Heart left ventricle (tissue), 16 donors: ENCODE data around the gene KPNB1. TPM values are rescaled to one million over a fixed set of nuclear protein-coding genes. Genes with fewer than 3 reads are reported as not detected.
A peak's percentile ranks its signal among the peaks of the same experiment; 100 is the strongest.

Source experiments
- ATAC-seq, 4 donors: fragments of 200-7000 bp; cut with Tn5 transposase; one replicate each; pipeline ENCODE4 v1.9.1; 2020 to 2022; ENCODE audit warnings: moderate library complexity in 4 of 4, mild to moderate bottlenecking in 3 of 4, moderate number of reproducible peaks in 1 of 4
- DNase-seq, 5 donors: peaks; one replicate each; pipeline ENCODE4 v3.0.0-alpha.2; 2020
- H3K27ac ChIP-seq, 12 donors: fragments of 200-600 bp; sonication (generic) in 4 of 12; one replicate each; pipeline versions ENCODE4 v1.5.0 to v1.8.0; 2016 to 2022; ENCODE audit warnings: mild to moderate bottlenecking in 2 of 12
- H3K27me3 ChIP-seq, 9 donors: fragments of 200-600 bp; sonication (generic) in 2 of 9; one replicate each; pipeline versions ENCODE4 v1.5.1 to v1.8.0; 2016 to 2022; ENCODE audit warnings: mild to moderate bottlenecking in 3 of 9
- H3K36me3 ChIP-seq, 9 donors: fragments of 200-600 bp; sonication (generic) in 2 of 9; one replicate each; pipeline versions ENCODE4 v1.5.0 to v1.8.0; 2018 to 2022; ENCODE audit warnings: mild to moderate bottlenecking in 2 of 9
- H3K4me1 ChIP-seq, 12 donors: fragments of 200-600 bp; sonication (generic) in 4 of 12; one replicate each; pipeline versions ENCODE4 v1.5.0 to v1.8.0; 2016 to 2022; ENCODE audit warnings: mild to moderate bottlenecking in 3 of 12
- H3K4me3 ChIP-seq, 12 donors: fragments of 200-600 bp; sonication (generic) in 4 of 12; one replicate each; pipeline versions ENCODE4 v1.5.0 to v1.8.0; 2017 to 2022; ENCODE audit warnings: mild to moderate bottlenecking in 9 of 12, moderate library complexity in 4 of 12
- H3K9me3 ChIP-seq, 12 donors: fragments of 200-600 bp; sonication (generic) in 4 of 12; one replicate each; pipeline versions ENCODE4 v1.5.0 to v1.8.0; 2016 to 2022; ENCODE audit warnings: mild to moderate bottlenecking in 1 of 12
- CTCF ChIP-seq, 12 donors: fragments of 200-600 bp; sonication (generic) in 4 of 12; IDR thresholded peaks; one replicate each; pipeline versions ENCODE4 v1.5.0 to v1.8.0; 2018 to 2022; ENCODE audit warnings: antibody characterized with exemption in 12 of 12, mild to moderate bottlenecking in 5 of 12
- POLR2A ChIP-seq, 2 donors: fragments of 450-650 bp; IDR thresholded peaks; one replicate each; pipeline ENCODE4 v1.6.1; 2017; ENCODE audit warnings: antibody characterized with exemption in 2 of 2, mild to moderate bottlenecking in 2 of 2, moderate library complexity in 2 of 2
- WGBS, 4 donors: extraction: QIAGEN DNeasy Blood & Tissue Kit in 2 of 4; methylation state at CpG; one replicate each; pipeline versions ENCODE4 v1.1.5 to v1.1.7; 2013 to 2018; 5-methylcytosine and 5-hydroxymethylcytosine counted together
- intact Hi-C, 10 donors: fragments of 100-400 bp; cut with DNase I; formaldehyde crosslinking; loops; one replicate each; pipeline versions ENCODE4 v1.11.1 to v1.14.2; 2022
- long read RNA-seq, 3 donors: library from polyadenylated mRNA; unstranded; transcript quantifications; one replicate each; pipeline ENCODE4 v2.0.0, GENCODE V29; 2020 to 2021
- polyA plus RNA-seq, 2 donors: library from polyadenylated mRNA; stranded (reverse); fragments of 200-250 nt; gene quantifications; one replicate each; pipeline ENCODE4 v1.2.3, GENCODE V29; 2013
- total RNA-seq, 9 donors: library from RNA; depleted of rRNA in 2 of 9; stranded (reverse); fragments of >200 nt in 2 of 9; fragmentation: NEBNext Ultra II Directional in 3 of 9; extraction: Animal tissue kit (Norgen Biotek cat#: 25700) in 3 of 9; gene quantifications; one replicate each; pipeline versions ENCODE4 v1.1.0 to v1.2.4, GENCODE V29; 2016 to 2023
- donor health status: ischemic (EF 13 %, LVEDD 7.1; RV severe dilation, severe dysfunction).
- donor health status: healthy with polysubstance abuse.
- donor health status: DM: no; HTN: yes; CAD: no.
- donor health status: DM: no; HTN: no; CAD: no.
- donor health status: ischemic (EF 25% LVEDD 6.9; RV normal size, moderate dysfunction).
- donor health status: ischemic (EF 25% LVEDD 5.7; RV mildly dilated, moderate dysfunction).
- donor health status: healthy.
- donor health status: DM: yes; HTN: yes; CAD: no.
- donor health status: ischemic (EF 35%, LVEDD 5.7; RV mildly dilated, moderate dysfunction).
- donor health status: nonischemic (EF 11% LVEDD 7.7; RV severe dilation, severe dysfunction).
- donor health status: DM: yes; HTN: yes; CAD: no.
- donor health status: PGD.
- donor health status: ischemic (EF 29% LVEDD 5.4; RV normal size, mild dysfunction).
- donor health status: nonischemic (EF 23%, LVEDD 6.1; RV moderate dilation, normal function).

Gene KPNB1
- total RNA-seq (100 to 1,000 TPM; 118 to 236 (median 192) TPM), polyA plus RNA-seq (100 to 1,000 TPM in 1 of 2 donors, 10 to 100 TPM in 1; 30.7 to 136 TPM)
- long read RNA-seq, donor 1, full-length matches to known transcripts: 47 of 79 reads
- long read RNA-seq, donor 1, partial matches to known transcripts: 25 of 79 reads
- long read RNA-seq, donor 1, other reads (novel, unspliced or antisense): 7 of 79 reads
- long read RNA-seq, donor 2, full-length matches to known transcripts: 15 of 54 reads
- long read RNA-seq, donor 2, partial matches to known transcripts: 31 of 54 reads
- long read RNA-seq, donor 2, other reads (novel, unspliced or antisense): 8 of 54 reads
- long read RNA-seq, donor 3, full-length matches to known transcripts: 63 of 97 reads
- long read RNA-seq, donor 3, partial matches to known transcripts: 17 of 97 reads
- long read RNA-seq, donor 3, other reads (novel, unspliced or antisense): 17 of 97 reads

- WGBS, 4 donors: 1% methylated on average over 58 to 74 of the region's 74 CpGs
- Histone ChIP-seq H3K36me3 (peaks cover 0 to 32% (median 28%) of the 10 kb centered on the region in 9 donors), H3K27me3 (no peaks in the 10 kb centered on the region), H3K9me3 (no peaks in the 10 kb centered on the region), H3K27ac (peak within 1 kb of the TSS; percentile 88 to 98 (median 93)), H3K4me1 (peaks cover 0 to 68% (median 26%) of the 10 kb centered on the region in 12 donors), H3K4me3 (peak within 1 kb of the TSS; percentile 67 to 97 (median 86))
- ATAC-seq (peak; percentile 90 to 95 (median 93)), DNase-seq (peak; percentile 99 to 100 (median 100))
- TF ChIP-seq CTCF (IDR thresholded peaks at IDR 0.05) (no peak), POLR2A (IDR thresholded peaks at IDR 0.05) (peak in 1 of 2 donors; percentile 60)
- intact Hi-C loops: no loop called here
Measured at GRCh38 chr17:47649153-47649971, at the start of gene KPNB1. TSS of gene KPNB1 (plus strand) at chr17:47649919. CDS start at chr17:47650245, 326 bp downstream.

DNA sequence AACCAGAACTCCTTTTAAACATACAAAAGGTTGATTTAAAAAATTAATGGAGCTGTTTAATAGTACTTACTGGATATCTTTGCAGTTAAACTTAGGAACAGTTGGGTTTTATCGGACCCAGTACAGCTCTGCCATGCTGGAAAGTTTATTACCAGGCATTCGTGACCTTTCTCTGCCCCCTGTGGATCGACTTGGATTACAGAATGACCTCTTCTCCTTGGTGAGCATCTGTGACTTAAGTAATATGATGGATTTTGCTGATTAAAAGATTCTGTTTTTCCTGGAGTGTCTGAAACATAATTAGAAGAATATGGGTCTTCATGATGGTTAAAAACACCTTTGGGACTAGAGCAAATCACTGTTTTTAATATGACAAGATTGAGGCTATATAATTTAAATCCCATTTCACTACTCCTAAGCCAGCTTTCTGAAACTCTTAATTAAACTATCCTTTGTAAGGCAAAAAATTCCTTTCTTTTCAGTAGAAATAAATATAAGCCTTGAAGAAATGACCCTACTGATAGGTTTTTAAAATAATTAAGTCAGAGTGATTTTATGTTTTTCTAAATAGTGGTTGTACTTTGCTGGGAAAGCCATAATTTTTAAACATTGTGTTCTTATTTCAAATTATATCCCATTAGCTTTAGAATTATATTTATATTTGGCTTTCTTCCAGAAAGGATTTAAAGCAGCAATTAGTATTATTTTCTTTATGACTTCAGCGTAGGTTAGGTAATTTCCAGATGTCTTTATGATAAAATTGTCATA lies 45.7 kb upstream of the KPNB1 start:
- ATAC-seq: peak in 2 of 4 donors; percentile 17 to 34
- 35 to 52% (median 46%) methylated on average over 4 of the region's 4 CpGs for WGBS, 4 donors
- Histone ChIP-seq H3K27me3 (no peaks in the 10 kb centered on the region), H3K9me3 (no peaks in the 10 kb centered on the region), H3K4me3 (no peak overlapping the region), H3K4me1 (peaks cover 0 to 22% (median 11%) of the 10 kb centered on the region in 12 donors), H3K27ac (peak overlapping the region in 10 of 12 donors; percentile 36 to 69 (median 57)), H3K36me3 (peaks cover 0 to 99% (median 89%) of the 10 kb centered on the region in 9 donors)
- TF ChIP-seq CTCF (IDR thresholded peaks at IDR 0.05): no peak
- no peak for DNase-seq
- intact Hi-C loops: no loop called here

GRCh38 chr17:47604598-47604927 lies 45.2 kb upstream of the KPNB1 start:
- intact Hi-C loops: no loop called here
- H3K36me3 ChIP-seq: peaks cover 0 to 99% (median 89%) of the 10 kb centered on the region in 9 donors

More at GRCh38 chr17:47604598-47604927, 45.2 kb upstream of the KPNB1 start:
- peak in 4 of 5 donors; percentile 52 to 68 (median 57) for DNase-seq
- TF ChIP-seq CTCF (IDR thresholded peaks at IDR 0.05) (no peak), POLR2A (IDR thresholded peaks at IDR 0.05) (no peak)
- Histone ChIP-seq H3K4me1 (peaks cover 0 to 22% (median 11%) of the 10 kb centered on the region in 12 donors), H3K9me3 (no peaks in the 10 kb centered on the region), H3K27ac (peak overlapping the region in 11 of 12 donors; percentile 33 to 77 (median 61)), H3K4me3 (no peak overlapping the region), H3K27me3 (no peaks in the 10 kb centered on the region)
- WGBS, 4 donors: 42 to 62% (median 50%) methylated on average over 1 of the region's 1 CpG
- peak; percentile 83 to 96 (median 90) for ATAC-seq
